Sigmoid colon (tissue), 4 donors: ENCODE data around the gene DIP2B.

ENCODE experiments used
- CTCF ChIP-seq, 4 experiments: fragments of 450-650 bp in 3 of 4; fragments of 200-600 bp in 1 of 4; IDR thresholded peaks; one replicate each; pipeline ENCODE4 v1.5.1; 2016 to 2019; ENCODE audit warnings: antibody characterized with exemption in 4 of 4, mild to moderate bottlenecking in 3 of 4, moderate library complexity in 2 of 4
- POLR2AphosphoS5 ChIP-seq, 4 donors: sonication (generic); formaldehyde crosslinking; IDR thresholded peaks; one replicate each; pipeline ENCODE4 v1.6.1; 2017; ENCODE audit warnings: antibody characterized with exemption in 4 of 4

- no peak for TF ChIP-seq CTCF (IDR thresholded peaks at IDR 0.05)
- no peak for TF ChIP-seq POLR2AphosphoS5 (IDR thresholded peaks at IDR 0.05)
Measured at GRCh38 chr12:50788561-50788960, 283.8 kb downstream of the DIP2B start.
